Measurements from ENCODE around the gene PIGB.
A peak's percentile ranks its signal among the peaks of the same experiment; 100 is the strongest.
"Not testable (repeated sequence)": the region's sequence is repeated elsewhere in the genome, so short reads cannot be mapped to it uniquely, and the experiment has no call there.

Gene PIGB

DNA sequence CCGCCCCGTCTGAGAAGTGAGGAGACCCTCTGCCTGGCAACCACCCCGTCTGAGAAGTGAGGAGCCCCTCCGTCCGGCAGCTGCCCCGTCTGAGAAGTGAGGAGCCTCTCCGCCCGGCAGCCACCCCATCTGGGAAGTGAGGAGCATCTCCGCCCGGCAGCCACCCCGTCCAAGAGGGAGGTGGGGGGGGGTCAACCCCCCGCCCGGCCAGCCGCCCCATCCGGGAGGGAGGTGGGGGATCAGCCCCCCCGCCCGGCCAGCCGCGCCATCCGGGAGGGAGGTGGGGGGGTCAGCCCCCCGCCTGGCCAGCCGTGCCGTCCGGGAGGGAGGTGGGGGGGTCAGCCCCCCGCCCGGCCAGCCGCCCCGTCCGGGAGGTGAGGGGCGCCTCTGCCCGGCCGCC is 16.2 kb upstream of the PIGB start:
- DNase-seq: not testable (repeated sequence)

DNA sequence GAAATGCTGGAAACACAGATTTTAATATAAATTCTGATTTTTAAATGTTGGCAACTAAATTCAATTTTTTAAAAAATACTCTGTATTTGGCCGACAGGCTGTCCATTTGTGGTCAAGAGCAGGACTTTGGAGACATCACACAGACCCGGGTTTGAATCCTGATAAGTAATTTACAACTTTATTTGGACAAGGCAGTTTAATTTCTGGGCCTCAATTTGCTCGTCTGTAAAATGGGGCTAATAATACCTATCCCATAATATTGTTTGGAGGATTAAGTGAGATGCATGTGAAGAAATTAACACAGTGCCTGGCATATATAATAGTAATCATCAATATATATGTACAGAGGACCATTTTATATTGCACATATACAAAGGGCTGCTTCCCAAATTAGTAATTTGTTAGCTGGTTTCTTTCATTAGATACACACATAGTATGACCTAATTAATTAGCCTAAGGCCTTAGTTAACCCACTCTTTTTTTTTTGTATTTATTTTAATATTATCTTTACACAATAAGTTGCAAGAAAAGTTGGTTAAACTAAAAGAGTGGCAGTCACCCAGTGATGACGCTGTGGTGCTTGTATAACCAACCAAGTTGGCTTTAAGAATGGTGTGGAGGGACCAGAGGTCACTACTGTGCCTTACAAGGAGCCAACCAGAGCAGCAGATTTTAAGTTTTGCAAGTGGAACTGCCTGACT is 665 bp downstream of the PIGB start:
- DNase-seq: peak in 1 of 2 experiments; percentile 15

DNA sequence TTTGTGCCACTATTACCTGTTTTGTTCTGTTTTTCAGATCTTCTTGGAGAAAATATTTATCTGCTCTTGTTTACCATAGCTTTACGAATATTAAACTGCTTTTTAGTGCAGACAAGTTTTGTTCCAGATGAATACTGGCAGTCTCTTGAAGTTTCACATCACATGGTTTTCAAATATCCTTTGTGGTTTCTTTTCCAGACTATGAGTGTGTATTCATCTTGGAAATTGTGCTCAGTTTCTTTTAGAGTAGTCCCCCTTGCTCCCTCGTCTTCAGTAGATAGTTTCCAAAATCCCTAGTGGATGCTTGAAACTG is 1.2 kb downstream of the PIGB start:
- DNase-seq: no peak

DNA sequence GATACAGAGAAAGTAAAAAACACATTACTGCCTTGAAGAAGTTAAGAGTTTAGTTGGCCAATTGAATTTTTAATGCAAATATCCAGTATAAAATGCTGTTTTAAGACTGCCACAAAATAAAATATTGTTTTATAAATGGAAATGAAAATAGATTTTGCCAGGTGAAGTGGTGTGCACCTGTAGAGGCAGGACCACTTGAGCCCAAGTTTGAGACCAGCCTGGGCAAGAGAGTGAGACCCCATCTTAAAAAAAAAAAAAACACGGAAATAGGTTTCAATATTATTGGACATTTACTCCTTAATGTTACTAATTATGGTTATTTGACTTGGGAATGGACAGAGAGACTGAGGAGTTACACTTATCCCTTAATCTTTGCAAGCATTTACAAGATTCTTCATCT is 1.9 kb downstream of the PIGB start:
- DNase-seq: no peak

DNA sequence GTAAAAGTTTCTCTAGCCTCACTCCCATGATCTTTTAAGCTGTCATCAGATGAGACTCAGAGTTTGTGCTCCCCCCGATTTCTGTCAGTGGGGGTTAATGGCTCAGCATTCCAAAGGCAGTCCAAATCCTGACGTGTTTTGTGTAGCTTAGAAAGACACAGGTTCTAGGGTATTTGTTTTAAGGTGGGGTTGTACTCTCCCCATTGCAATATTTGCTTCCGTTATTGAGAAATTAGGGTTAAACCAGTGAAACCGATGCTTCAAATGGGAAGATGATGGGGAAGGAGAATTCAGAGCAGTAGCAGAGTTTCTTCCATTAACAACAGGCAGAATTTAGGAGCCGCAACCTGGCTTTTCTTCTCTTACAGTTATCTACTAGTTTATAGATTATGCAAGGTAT is 3.4 kb downstream of the PIGB start:
- DNase-seq: no peak

DNA sequence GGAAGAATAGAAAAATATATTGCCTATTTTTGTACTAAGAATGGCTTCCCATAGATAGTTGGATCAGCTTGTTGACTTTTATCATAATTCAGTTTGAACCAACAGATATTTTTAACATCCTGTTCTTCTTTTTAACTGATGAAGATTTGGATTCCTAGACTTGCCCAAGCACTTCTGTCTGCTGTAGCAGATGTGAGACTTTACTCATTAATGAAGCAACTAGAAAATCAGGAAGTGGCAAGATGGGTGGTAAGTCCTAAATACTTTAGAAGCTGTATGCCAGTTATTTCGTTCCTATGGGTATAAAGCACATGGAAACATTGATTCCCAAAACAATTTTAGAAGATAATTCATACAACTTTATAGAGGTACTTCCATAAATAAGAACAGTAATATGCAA is 8.4 kb downstream of the PIGB start:
- DNase-seq: no peak

DNA sequence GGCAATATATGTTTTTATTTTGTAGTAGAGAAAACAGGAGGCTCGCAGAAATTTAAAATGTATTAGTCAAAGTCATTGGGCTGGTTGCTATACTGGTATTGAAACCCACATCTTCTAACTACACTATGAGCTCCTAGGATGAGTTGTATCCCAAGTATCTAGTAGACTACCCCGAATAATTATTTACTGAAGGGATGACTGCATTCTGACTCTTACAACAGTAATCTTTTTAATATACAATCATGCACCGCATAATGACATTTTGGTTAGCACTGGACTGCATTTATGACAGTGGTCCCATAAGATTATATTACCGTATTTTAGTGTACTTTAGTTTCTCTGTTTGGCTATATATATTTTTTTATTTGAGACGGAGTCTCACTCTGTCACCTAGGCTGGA is 15.3 kb downstream of the PIGB start:
- no peak for DNase-seq

DNA sequence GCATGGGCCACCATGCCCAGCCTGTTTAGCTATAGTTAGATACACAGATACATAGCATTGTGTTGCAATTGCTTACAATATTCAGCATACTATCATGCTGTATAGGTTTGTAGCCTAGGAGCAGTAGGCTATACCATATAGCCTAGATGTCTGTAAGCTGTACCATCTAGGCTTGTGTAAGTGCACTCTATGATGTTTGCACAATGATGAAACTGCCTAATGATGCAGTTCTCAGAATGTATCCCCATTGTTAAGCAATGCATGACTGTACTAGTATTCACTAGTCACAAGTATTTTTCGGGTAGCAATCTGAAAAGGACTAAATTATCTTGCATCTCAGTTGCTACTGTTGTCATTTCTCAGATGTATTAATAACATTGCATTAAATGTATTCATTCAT is 16.0 kb downstream of the PIGB start:
- DNase-seq: no peak

DNA sequence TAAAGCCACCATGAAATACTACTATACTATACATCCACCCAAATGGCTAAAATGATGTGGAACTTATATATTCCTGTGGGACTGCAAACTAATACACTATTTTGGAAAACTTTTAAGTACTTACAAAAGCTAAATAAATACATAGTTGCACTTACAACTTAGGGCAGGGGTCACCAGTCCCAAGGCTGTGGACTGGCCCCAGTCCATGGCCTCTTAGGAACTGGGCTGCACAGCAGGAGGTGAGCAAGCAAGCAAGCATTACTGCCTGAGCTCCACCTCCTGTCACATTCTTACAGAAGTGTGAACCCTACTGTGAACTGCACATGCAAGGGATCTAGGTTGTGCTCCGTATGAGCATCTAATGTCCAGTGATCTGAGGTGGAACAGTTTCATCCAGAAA is 18.1 kb downstream of the PIGB start:
- DNase-seq: no peak

DNA sequence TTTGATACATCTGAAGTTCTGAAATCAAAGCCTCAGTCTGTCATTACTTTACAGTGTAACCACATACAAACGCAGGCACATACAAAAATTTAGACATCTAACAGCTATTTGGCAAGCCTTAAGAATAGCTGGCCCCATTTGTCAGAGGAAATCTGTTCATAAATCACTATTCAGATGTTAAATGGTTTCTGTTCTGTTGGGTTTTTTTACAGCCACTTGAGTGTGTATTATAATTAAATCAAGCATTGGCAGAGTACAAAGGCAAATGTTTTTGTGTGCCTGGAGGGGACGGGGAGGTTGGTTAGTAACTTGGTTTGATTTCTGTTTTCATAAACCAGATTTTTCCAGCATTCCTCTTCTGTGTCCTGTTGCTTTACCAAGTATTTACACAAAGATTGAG is 24.1 kb downstream of the PIGB start:
- DNase-seq: no peak

DNA sequence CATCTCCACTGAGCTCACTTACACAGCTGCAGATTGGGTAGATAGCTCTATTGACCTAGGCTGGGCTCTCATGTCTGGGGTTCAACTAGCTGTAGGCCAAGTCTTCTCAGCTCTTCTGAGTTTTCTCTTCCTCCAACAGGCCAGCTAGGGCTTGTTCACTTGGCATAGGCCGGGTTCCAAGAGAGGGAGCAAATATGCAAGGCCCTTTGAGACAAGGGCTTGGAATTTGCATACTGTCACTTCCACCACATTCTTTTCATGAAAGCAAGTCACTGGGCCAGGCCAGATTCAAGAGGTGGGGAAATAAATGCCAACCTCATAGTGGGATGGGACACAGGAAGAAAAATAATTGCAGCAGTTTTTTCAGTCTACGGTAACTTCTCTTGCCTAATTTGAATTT is 25.2 kb downstream of the PIGB start:
- DNase-seq: no peak

DNA sequence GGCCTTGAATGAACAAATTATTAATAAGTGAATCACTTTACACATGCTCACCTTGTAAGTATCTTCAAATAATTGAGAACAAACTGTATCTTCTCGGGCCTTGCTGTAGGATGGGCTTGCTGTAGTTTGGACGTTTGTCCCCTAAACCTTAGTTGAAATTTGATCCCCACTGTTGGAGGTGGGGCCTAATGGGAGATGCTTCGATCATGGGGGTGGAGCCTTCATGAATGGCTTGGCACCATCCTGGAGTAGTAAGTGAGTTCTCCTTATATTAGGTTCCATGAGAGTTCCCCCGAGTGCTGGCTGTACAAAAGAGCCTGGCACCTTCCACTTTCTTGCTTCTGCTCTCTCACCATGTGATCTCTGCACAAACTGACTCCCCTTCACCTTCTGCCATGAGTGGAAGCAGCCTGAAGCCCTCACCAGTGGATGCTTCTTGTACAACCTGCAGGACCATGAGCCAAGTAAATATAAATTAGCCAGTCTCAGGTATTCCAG is 29.3 kb downstream of the PIGB start:
- DNase-seq: no peak

DNA sequence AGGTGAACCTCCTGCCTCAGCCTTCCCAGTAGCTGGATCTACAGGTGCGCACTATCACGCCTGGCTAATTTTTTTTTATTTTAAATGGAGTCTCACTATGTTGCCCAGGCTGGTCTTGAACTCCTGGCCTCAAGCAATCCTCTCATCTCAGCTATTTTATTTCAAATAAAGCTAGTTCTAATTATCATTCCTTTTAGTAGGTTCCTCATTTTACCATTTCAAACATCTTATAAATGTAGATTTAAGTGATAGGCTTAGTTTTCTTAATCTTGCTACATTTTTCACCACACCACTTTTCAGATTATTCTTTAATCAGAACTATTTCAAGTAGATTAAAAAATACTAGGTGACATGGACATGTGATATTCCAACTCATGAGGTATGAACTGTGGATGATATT is 30.3 kb downstream of the PIGB start:
- no peak for DNase-seq

DNA sequence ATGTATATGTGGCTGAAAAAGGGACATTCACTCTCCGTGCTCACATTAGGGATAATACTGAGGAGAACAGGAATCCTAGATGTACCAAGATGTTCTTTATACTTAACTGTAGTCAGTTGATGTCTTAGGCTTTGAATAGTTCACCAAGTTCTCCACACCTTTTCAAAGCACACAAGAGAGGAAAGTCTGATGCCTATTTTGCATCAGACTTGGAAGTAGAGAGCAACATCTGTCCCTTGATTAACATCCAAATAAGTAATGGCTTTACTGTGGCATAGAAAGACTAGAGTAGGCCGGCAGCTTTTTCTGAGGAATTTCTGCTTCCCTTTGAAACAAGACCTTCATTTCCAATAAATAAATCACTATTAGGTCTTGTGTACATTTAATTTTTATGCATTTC is 34.0 kb downstream of the PIGB start:
- no peak for DNase-seq

DNA sequence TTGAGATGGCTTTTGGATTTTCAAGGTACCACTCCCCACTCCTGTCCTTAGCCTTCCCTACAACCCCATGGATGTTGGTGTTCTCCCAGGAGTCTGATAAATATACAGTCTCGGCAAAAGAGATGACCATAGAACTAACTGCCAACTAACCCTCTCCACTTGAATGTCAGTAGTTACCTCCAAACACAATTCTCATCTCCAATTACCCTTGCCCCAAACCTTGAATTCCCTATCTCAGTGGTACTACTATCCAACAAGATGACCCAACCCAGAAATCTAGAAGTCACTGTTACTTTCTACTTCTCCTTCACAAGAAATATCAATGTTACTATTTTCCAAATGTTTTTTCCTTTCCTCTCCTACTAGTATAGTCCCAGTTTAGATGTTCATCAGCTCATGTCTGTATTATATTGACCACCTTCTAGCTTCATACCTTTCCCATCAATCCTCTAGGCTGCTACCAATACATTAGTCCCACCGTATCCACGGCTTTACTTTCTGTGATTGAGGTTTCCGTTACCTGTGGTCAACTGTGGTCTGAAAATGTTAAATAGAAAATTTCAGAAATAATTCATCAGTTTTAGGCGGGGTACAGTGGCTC is 38.1 kb downstream of the PIGB start:
- no peak for DNase-seq

DNA sequence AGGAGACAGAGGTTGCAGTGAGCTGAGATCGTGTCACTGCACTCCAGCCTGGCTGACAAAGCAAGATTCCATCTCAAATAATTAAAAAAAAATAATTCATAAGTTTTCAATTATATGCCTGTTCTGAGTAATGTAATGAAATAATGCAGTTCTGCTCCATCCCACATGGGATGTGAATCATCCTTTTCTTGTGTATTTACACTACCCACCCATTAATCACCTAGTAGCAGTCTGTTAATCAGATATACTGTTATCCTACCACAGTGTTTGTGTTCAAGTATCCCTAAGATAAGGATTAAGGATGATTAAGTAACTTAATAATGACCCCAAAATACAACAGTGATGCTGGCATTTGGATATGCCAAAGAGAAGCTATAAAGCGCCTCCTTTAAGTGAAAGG is 38.8 kb downstream of the PIGB start:
- no peak for DNase-seq

DNA sequence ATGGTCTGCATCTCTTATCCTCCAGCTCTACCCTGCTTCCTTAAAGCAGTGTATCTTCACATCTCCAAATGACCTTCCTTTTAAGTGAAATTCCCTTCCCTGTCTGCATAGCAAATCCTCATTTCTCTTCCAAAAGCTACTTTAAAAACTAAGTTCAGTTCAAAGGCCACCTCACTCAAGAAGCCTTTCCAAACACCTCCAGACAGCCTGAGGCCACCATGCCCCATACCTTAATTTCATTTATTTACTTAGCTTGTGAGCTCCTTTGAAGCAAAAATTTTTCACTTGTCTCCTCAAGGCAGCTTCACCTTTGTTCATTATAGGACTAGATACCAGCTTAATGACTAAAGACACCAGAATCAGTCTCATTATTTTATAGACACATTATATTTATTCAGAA is 39.4 kb downstream of the PIGB start:
- DNase-seq: no peak

DNA sequence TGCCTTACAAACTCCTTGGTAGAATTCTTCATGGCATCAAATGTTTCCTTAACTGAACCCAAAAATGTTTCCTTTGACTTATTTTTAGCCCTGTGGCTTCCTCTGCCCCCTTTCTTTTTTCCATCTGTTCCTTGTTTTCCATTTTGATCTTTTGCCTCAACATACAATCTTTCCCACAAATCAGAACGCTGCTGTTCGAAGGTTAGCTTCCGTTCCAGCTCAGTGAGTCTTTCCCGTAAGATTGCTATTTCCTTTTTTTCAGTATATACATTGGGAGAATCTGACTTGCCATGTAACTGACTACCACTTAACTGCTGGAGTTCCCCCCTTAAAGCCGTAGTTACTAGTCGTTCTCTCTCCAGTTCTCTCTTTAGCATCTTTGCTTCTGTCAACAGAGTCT is 41.2 kb downstream of the PIGB start:
- DNase-seq: no peak

DNA sequence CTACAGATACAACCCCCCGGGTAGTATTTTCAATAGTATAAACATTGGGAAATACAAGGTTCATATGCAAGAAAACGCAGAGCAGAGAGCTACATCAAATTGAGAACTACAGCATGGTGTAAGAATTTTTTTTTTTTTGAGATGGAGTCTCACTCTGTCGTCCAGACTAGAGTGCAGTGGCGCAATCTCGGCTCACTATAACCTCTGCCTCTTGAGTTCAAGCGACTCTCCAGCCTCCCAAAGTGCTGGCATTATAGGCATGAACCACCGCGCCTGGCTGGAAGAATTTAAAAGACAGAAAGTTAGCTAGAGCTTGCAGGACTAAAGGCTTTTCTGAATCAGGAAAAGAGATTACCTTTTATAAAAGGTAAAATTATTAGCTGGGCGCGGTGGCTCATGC is 42.0 kb downstream of the PIGB start:
- DNase-seq: no peak

DNA sequence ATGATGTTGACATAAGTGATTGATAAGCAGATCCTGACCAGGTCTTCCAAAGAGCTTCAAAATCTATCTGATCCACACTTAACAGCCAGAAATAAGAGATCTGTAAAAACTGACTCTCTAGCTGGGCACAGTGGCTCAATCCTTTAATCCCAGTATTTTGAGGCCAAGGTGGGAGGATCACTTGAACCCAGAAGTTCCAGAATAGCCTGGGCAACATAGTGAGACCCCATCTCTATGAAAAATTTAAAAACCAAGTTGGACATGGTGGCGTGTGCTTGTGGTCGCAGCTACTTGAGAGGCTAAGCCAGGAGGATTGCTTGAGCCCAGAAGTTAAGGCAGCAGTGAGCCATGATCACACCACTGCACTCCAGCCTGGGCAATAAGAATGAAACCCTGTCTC is 43.6 kb downstream of the PIGB start:
- no peak for DNase-seq

DNA sequence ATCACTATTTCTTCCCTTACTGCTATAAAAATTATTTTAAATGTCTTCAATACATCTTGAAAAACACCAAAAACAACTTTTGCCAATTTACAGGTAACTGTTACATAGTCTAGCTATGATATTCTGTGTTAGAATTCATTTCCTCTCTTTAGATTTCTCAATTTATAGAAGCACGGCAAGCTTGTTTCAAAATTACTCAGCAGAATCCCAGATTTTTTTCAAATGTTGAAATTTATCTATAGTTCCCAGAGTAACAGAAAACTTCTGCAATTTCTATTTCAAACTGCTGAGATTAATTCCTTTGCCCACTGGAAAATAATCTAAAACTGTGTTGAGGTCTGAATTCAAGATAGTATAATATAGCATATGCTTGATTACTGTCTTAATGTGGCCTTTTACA is 48.0 kb downstream of the PIGB start:
- no peak for DNase-seq

DNA sequence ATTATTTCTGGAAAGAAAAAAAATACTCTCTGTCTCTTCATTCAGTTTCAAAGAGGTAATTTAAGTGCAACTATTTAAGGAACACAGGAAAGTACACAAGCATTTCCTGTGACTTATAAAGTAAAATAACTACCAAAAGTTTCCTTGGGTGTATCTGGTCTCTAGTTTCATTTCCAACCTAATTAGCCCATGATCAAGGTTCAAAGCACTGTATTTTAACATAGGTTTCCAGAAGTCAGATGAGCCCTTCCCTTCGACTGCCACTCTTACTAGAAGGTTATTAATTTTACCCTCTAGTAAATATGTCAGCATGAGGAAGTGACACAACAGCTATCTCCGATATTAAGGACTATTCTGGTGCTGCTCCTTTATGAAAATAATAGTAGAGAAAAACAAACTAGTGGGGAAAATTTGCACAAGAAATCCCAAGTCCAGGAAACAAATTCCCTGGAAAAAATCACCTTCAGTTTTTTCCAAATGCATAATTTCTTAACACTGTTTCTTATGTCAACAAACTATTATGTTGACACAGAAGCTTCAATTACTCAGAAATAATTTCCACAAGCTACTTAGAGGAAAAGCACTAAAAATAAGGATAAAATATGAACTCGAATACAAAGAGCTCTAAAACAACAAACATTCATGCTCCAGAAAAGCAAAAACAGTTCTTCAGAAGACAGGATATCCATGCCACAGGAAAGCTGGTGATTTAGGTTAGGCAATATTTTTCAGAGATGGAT is 53.8 kb downstream of the PIGB start:
- DNase-seq: no peak

DNA sequence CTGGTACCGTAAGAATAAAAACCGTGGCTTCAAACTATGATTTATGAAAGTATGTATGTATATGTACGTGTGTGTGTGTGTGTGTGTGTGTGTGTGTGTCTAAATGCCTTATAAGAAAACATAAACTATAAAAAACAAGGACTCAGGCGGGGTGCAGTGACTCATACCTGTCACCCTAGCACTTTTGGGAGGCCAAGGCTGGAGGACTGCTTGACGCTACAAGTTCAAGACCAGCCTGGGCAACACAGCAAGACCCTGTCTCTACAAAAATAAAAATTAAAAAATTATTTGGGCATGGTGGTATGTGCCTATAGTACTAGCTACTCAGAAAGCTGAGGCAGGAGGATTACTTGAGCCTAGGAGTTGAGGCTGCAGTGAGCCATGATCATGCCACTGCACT is 60.1 kb downstream of the PIGB start:
- no peak for DNase-seq

DNA sequence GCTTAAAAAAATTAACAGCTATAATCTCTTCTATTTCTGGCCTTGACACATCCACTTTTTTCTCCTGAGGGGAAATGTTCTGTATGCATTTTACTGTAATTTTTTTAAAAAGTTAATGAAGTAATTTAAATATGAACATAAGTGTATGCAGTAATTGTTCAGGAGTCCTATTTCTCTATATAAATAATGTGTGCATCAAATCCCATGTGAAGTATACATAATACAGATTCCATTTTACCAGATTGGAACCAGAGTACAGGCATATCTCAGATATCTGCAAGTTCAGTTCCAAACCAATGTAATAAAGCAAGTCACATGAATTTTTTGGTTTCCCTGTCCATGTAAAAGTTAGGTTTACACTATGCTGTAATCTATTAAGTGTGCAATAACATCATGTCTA is 62.6 kb downstream of the PIGB start:
- no peak for DNase-seq

DNA sequence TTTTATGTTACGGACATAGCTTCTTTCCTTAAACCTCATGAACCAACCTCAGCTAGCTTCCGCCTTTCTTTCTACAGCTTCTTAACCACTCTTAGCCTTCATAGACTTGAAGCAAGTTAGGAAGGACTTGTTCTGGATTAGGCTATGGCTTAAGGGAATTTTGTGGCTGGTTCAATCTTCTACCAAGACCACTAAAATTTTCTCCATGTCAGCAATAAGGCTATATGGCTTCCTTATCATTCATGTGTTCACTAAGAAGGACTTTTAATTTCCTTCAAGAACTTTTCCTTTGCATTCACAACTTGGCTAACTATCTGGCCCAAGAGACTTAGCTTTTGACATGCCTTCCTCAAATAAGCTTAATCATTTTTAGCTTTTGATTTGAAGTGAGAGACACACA is 64.7 kb downstream of the PIGB start:
- DNase-seq: no peak

Data from SW 1271 (cell line).